ENCODE measurements around the gene TNFRSF18. TPM values are rescaled to one million over a fixed set of nuclear protein-coding genes. Genes with fewer than 3 reads are reported as not detected.
A peak's percentile ranks its signal among the peaks of the same experiment; 100 is the strongest.

TNFRSF18 gene
- total and polyA plus RNA-seq, 8 donors, result 0.37 to 11.9 (median 2.6) TPM; not detected in 4

- Histone ChIP-seq H3K4me1 (peaks cover 10 to 37% (median 22%) of the 10 kb centered on the region in 4 donors), H3K27ac (no peak overlapping the region), H3K36me3 (peaks cover 0 to 13% (median 11%) of the 10 kb centered on the region in 4 donors), H3K4me3 (no peak overlapping the region), H3K27me3 (peaks cover 7 to 50% (median 27%) of the 10 kb centered on the region in 3 donors), H3K9me3 (no peaks in the 10 kb centered on the region)
- TF ChIP-seq EP300 (IDR thresholded peaks at IDR 0.05) (no peak), POLR2AphosphoS5 (IDR thresholded peaks at IDR 0.05) (no peak), CTCF (IDR thresholded peaks at IDR 0.05) (no peak), POLR2A (IDR thresholded peaks at IDR 0.05) (no peak)
- WGBS, 5 donors, result 56 to 65% (median 57%) methylated on average over 14 to 25 of the region's 25 CpGs
- intact Hi-C loops (cut with DNase I; ENCODE audit: low total_unique reads), result no loop called here
- DNase-seq, result no peak
Measured at GRCh38 chr1:1247341-1247913, 41.0 kb upstream of the TNFRSF18 start.

- TF ChIP-seq CTCF (IDR thresholded peaks at IDR 0.05) (no peak), POLR2A (IDR thresholded peaks at IDR 0.05) (no peak), EP300 (IDR thresholded peaks at IDR 0.05) (no peak), POLR2AphosphoS5 (IDR thresholded peaks at IDR 0.05) (no peak)
- peak in 1 of 2 donors; percentile 49 for DNase-seq
- intact Hi-C loops (cut with DNase I; ENCODE audit: low total_unique reads), result no loop called here
- WGBS, 5 donors, result 0 to 7% (median 5%) methylated on average over 12 to 74 of the region's 74 CpGs
- H3K36me3 ChIP-seq, result peaks cover 0 to 9% (median 4%) of the 10 kb centered on the region in 4 donors
- H3K4me3 ChIP-seq, result peak within 1 kb of the TSS in 1 of 4 donors; percentile 24
- no peak within 1 kb of the TSS for H3K27ac ChIP-seq
- peaks cover 7 to 50% (median 27%) of the 10 kb centered on the region in 3 donors for H3K27me3 ChIP-seq
- H3K9me3 ChIP-seq, result no peaks in the 10 kb centered on the region
- peaks cover 10 to 37% (median 22%) of the 10 kb centered on the region in 4 donors for H3K4me1 ChIP-seq
Measured at GRCh38 chr1:1246577-1247340, 40.4 kb upstream of the TNFRSF18 start, which contains the start of gene C1QTNF12. Gene C1QTNF12, minus strand, starts transcription at chr1:1246722. Its CDS starts 32 bp downstream, at chr1:1246690.

GRCh38 chr1:1245817-1246576 lies 39.6 kb upstream of the TNFRSF18 start:
- H3K27me3 ChIP-seq, result peaks cover 7 to 57% (median 27%) of the 10 kb centered on the region in 3 donors
- TF ChIP-seq POLR2AphosphoS5 (IDR thresholded peaks at IDR 0.05), result no peak
- no peak for TF ChIP-seq POLR2A (IDR thresholded peaks at IDR 0.05)
- peak overlapping the region in 1 of 4 donors; percentile 24 for H3K4me3 ChIP-seq
- H3K27ac ChIP-seq, result no peak overlapping the region
- intact Hi-C loops (cut with DNase I; ENCODE audit: low total_unique reads), result no loop called here
- peaks cover 0 to 4% (median 2%) of the 10 kb centered on the region in 4 donors for H3K36me3 ChIP-seq
- DNase-seq, result no peak
- peaks cover 10 to 33% (median 22%) of the 10 kb centered on the region in 4 donors for H3K4me1 ChIP-seq
- H3K9me3 ChIP-seq, result no peaks in the 10 kb centered on the region
- 41 to 98% (median 44%) methylated on average over 6 to 45 of the region's 45 CpGs for WGBS, 5 donors

GRCh38 chr1:1245178-1245816 lies 38.9 kb upstream of the TNFRSF18 start:
- 67 to 76% (median 73%) methylated on average over 14 to 22 of the region's 23 CpGs for WGBS, 5 donors
- intact Hi-C loops (cut with DNase I; ENCODE audit: low total_unique reads), result no loop called here
- TF ChIP-seq POLR2A (IDR thresholded peaks at IDR 0.05) (no peak), POLR2AphosphoS5 (IDR thresholded peaks at IDR 0.05) (no peak), EP300 (IDR thresholded peaks at IDR 0.05) (no peak), CTCF (IDR thresholded peaks at IDR 0.05) (no peak)
- DNase-seq, result no peak
- Histone ChIP-seq H3K4me3 (no peak overlapping the region), H3K27me3 (peaks cover 7 to 63% (median 33%) of the 10 kb centered on the region in 3 donors), H3K4me1 (peaks cover 10 to 26% (median 22%) of the 10 kb centered on the region in 4 donors), H3K27ac (no peak overlapping the region), H3K36me3 (peaks cover 0 to 3% (median 0%) of the 10 kb centered on the region in 4 donors), H3K9me3 (no peaks in the 10 kb centered on the region)
